IMR-90 (cell line): ENCODE measurements around the gene BEAN1.

Experiments used
- RCOR1 ChIP-seq: IDR thresholded peaks from 2 replicates; pipeline ENCODE4 v1.6.1; 2012; ENCODE audit warnings: mild to moderate bottlenecking, low read length, improper control_type of control experiment; ENCODE audit not compliant: insufficient replicate concordance
- TF ChIP-seq, protein P1 (sequence below): conservative IDR thresholded peaks from 2 replicates; pipeline ENCODE4 v1.5.1; 2012; ENCODE audit warnings: mild to moderate bottlenecking, low read depth, low read length, improper control_type of control experiment

DNA sequence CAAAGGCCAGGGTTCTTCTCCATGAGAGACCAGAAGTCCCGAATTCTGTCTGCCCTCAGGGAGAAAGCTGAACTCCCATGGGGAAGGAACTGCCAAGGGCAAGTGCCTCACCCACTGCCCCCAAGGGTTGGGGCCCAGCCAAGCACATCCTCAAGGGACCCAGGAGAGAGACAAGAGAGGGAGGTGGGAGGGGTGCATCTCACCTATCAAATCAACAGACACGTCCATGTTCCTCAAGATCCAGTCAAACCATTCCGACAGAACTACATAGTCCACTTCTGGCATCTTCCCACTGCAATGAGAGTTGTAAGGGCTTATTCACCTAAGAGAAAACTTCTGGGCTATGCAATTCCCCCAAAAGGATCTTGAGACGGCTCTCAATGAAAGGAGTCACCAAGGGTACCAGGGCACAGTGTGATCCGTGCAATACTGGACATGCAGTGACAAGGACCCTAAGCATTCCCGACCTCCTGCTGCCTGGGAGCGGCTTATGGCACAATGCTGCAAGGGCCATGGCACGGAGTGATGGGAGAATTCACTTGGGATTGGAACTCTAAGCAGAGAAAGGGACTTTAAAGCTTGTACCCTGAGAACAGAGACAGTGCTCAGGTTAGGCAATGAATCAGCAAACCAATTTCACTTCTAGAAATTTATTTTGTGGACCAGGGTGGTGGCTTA is 90.6 kb downstream of the BEAN1 start:
- TF ChIP-seq, protein P1, sequence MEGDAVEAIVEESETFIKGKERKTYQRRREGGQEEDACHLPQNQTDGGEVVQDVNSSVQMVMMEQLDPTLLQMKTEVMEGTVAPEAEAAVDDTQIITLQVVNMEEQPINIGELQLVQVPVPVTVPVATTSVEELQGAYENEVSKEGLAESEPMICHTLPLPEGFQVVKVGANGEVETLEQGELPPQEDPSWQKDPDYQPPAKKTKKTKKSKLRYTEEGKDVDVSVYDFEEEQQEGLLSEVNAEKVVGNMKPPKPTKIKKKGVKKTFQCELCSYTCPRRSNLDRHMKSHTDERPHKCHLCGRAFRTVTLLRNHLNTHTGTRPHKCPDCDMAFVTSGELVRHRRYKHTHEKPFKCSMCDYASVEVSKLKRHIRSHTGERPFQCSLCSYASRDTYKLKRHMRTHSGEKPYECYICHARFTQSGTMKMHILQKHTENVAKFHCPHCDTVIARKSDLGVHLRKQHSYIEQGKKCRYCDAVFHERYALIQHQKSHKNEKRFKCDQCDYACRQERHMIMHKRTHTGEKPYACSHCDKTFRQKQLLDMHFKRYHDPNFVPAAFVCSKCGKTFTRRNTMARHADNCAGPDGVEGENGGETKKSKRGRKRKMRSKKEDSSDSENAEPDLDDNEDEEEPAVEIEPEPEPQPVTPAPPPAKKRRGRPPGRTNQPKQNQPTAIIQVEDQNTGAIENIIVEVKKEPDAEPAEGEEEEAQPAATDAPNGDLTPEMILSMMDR, result no peak
- TF ChIP-seq RCOR1, result no peak
